NCI-H2196 (cell line): ENCODE results near the gene ARHGEF6.

Experiments
- DNase-seq: peaks from one replicate; lab custom pipeline; 2025; ENCODE audit not compliant: unreplicated experiment; lab: John Stamatoyannopoulos, UW

Gene ARHGEF6

DNA sequence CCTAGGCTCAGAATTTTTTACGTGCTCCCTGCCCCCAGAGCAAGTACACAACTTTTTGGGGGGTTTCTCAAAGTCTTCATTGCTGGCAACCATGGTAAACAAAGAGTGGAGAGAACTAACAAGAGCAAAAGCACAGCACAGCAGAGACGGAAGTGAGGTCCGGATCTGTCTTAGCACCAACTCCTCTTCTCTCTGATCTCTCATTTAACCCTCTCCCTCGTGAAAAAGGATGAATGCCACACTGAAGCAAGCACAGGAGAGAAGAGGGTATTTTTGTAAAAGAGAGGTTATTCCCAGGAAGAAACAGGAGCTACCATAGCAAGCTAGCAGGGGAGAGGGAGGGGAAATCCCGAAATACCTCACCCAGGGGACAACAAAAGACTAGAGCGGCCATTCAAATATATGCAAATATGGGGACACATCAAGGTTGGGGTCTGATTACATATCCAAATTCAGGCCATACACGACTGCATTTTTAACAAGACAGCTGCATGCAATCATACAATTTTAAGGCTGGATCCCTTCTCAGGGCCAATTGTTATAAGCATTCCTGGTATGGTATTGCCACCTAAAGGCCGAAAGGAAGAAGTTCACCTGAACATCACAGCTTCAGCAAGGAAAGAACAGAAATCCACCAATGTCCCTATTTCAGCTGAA, 86.2 kb downstream of the ARHGEF6 start:
- peak; percentile 31 for DNase-seq

DNA sequence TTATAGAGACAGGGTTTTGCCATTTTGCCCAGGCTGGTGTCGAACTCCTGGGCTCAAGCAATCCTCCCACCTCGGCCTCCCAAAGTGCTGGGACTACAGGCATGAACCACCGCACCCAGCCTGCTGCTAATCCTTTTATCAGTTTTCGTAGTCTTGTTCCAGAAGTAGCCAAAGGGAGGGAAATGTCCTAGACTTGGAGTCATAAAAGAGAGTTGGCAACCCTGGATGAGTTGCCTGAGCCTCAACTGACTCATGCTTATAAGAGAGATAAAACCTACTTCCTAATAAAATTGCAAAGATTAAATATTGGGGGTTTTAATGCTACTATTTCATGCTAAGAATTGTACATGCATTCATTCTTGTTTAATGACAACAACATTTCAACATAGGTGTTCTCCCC, 88.5 kb downstream of the ARHGEF6 start:
- DNase-seq = no peak

DNA sequence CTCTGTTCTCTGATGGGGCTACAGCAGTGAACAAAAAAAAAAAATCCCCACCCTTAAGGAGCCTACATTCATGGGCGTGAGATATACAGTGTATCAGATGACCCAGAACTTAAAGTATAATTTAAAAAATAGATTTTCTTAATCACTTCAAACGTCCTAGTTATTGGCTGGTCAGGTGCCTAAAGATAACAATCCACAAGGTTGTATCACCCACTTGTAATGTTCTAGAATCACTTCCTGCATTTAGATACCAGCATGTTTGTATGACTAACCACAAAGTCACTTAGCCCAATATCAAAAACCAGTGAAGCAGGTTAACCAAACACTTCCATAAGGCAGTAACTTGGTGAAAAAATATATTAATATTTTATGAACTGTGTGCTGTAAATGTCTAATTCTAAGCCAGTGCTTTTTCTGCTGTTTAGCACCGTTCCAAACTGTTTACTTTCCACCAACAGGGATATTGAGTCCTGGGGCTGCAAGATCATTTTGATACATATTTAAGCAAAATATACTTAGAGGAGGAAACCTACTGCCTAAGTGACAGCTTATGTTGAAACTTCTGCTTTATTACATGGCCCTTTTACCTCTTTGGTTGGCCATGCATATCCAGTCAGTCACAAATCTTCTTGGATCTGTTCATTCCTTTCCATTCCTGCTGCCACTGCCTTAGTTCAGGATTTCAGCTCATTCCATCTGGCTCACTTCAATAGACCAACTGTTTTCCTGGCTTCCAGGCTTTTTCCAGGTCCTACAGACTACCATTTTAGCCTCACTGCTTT, 89.5 kb downstream of the ARHGEF6 start:
- peak; percentile 0 for DNase-seq

DNA sequence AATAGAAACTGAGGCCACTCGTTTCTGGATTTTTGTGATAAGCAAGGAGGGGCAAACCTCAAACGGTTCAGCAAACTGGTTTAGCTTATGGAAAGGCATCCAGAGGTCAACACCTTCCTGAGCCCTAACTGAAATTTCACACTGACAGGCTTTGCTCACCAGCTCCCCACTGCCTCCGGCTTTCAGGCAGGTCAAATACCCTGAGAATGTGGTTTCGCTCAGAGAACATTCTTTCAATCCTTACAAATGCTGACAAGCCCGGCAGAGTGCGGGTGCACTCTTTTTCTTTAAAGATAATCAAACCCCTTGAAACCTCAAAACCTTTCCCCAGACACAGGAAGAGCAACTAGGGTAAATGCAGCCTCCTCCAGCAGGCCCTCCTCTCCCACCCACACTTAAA, 91.3 kb downstream of the ARHGEF6 start:
- DNase-seq = no peak

DNA sequence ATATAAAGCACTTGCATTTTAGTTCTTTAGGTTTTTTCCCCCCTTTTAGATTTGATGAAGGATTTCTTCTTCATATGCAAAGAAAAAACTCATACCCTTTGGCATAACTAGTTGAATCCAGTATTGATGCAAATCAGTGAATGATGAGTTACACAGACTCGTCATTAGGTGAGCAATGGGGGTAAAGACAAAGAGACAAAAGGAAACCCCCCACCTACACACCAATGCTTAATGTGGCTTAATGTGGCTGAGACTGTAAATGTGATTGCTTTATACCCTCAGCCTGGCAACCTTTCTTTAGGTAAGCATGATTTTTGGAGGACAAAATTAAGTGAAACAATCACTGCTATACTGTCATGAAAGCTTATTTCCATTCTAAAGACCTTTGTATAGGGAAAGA, 93.3 kb downstream of the ARHGEF6 start:
- no peak for DNase-seq

DNA sequence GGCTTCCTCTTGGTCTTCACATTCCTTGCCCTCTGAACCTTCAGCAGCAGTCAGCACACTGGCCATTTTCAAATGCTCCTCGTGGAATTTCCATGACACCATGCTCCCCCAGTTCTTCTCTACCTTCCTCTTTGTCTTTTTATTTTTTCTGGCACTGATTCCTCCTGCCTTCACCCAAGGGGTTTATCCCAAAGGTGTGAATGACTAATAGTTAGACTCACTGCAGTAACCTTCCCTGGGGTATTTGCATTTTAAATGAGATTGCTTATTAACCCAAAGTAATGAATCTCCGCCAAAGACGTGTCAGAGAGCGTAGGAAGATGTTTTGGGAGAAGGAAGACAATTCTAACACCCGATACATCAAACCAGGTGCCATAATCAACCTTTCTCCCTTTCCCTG, 96.6 kb downstream of the ARHGEF6 start:
- no peak for DNase-seq

DNA sequence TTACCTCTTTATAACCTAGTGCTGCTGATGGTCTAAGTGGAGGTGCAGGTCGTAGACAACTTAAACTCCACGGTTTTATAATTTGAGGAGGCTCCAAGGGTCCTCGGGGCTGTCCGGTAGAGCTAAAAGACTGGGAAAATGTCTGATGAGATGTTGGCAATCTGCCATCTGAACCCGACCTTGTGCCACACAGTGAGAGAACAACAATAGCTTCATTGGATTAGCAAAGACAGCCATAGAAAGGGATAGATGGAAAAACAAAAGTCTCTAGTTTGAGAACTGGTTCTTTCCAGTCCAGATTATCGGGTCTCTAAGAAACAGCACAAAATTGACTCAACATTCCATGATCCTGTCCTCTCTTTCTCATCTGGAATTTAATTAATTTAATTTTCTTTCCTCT, 101.2 kb downstream of the ARHGEF6 start:
- no peak for DNase-seq

DNA sequence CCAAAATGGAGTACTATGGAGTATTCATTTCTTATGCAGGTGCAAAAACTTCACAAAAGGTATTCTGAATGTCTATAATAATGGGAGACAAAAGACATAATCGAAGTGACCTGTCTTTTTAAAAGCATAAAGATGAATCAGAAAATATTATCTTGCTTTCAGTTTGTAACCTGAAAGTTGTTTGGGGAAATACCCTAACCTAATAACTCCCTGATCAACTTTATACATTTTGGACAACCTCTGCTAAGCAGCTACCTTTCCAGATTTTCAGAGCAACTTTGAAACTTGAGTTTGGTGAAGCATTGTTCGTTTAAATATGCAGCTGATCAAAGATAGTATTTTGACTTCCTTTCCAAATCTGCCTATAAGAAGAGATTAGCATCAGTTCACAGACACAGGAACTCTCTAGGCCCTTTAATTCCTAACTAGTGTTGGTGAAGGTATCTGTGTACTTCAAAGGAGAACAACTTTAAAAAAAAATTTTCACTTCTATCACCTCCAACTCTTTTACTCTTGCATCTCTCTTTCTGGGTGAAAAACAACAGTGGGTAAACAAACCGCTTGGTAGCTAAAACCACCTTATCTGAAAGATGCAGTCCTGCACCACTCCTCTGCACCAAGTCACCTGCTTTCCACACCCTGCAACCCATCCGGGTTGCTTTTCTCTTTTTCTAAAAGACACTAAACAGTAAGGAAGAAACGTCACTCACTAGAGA, 106.3 kb downstream of the ARHGEF6 start:
- DNase-seq = no peak

DNA sequence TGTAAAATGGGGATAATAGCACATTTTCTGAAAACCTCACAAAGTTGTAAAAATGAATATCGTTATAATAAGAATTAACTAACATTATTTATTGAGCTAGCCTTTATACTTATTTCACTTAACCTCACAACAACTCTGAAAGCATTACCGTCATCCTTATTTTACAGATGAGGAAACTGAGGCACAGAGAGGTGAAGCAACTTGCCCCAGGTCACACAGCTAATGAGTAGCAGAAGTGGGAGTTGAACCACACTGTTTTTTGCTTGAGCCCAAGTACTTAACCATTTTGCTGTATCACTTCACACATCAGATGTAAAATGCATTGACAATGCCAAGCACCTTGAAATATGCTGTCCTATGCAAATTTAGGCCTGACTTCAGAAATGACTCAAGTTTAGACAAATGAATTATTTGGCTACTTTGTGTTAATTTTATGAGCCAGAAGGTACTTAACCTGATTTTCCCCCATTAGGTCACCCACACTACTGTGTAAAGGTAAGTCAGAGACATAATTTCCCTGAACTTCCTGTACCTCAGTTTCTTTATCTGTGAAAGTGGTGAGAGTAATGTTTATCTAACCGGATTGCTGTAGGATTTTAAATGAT, 109.6 kb downstream of the ARHGEF6 start:
- no peak for DNase-seq

DNA sequence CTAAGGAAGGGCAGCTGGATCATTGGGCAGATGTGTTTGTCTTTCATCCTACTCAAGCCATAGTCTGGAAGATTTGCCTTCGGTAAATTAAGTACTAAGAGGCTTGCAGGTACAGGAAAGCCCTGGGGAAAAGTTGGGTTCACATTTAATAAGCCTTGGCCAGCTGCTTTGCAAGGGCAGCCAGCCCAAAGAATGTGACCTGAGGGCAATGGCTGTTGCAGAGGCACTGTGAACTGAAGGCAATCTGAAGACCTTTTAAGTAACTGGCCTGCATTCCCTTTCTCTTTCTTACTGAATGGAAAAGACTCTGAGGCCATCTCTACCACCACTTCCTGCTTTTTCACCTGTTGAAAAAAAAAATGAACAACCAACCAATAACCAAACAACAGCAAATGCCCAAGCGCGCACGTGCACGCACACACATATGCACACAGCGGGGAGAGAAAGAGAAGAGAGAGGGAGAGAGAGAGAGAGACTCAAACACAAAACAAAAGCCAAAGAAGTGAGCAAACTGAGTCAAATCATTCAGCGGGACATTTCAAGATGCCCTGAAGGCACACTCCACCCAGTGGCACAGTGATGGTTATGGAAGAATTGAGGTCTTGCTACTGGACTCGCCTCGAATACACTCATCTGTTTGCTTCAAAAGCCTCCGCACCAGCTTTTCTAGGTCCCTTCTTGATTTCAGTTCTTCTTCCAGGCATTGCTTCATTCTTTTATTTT, 113.1 kb downstream of the ARHGEF6 start:
- DNase-seq = no peak

DNA sequence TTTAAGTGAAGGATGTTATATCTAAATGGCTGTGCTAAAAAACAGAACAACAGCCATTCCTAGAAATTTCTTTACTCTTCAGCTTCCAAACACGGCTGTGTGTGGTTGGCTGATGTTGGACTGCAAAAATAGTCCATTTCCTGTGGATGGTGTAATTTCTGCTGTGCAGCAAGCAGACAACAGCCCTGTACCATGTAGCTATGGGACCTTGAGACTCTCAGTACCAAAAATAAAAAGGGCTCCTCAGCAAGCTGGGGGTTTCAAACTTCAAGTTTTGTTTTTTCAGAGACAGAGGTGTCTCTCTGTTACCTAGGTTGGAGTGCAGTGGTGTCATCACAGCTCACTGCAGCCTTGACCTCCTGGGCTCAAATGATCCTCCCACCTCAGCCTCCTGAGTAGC, 114.6 kb downstream of the ARHGEF6 start:
- no peak for DNase-seq

DNA sequence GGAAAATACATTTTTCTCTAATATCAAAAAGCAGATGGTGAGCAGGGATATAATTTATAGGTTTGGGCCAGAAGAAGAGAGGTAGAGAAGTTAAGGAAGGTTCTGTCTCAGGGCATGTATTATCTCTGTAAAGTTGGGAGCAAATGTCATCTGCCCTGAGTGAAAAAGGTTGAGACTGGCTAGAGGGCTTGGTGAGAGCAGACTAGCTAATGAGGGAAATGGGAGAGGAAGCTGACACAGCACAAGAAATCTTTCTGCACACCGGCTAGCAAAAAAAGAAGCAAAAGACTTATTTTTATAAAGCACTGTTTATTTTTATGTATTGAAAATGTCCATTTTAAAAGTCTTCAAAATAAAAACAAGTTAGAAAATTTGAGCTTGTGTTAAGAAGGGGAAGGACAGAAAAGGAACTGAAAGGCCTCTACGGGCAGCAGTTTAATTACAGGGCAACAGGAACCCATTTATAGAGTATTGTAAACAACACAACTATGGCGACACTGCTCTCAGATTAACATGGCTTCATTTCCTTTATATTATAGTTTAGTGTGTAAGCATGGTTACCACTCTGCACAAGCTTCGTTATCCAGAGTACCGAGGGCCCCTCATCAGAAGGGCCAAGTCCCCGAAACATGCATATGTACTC, 115.4 kb downstream of the ARHGEF6 start:
- DNase-seq = no peak

DNA sequence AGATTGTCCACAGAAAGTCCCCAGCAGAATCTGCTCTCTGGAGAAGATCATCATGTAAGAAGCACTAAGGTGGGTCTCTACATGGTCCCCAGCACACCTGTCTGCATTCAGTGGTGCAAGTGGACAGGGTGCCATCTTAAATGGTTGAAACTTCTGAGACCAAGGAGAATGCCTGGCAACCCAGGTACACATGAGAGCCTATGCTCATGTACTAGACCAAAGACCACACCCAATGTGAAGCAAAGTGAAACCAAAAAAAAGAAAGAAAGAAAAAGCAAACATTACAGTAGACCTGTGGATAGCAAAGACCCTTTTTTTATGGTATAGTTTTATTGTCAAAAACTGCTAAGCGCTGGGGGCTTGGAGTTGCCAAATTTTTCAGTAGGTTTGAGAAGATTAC, 117.8 kb downstream of the ARHGEF6 start:
- no peak for DNase-seq

DNA sequence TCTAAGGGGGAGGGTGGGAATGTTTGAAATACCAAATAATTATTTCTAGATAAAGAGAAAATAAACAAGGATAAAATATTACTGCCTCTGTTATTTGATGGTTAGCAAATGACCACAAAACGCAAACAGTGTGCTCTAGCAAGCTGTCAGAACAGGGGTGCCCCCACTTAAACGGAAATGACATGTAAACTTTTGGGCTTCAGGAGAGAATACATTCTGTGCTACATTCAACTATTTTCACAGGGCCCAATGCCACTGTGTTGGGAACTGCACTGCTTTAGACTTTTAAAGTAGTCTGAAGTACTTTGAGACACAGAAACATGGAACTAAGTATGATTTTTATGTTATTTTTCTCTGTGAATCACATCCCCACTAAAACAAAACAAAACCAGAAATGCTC, 118.6 kb downstream of the ARHGEF6 start:
- DNase-seq = no peak

DNA sequence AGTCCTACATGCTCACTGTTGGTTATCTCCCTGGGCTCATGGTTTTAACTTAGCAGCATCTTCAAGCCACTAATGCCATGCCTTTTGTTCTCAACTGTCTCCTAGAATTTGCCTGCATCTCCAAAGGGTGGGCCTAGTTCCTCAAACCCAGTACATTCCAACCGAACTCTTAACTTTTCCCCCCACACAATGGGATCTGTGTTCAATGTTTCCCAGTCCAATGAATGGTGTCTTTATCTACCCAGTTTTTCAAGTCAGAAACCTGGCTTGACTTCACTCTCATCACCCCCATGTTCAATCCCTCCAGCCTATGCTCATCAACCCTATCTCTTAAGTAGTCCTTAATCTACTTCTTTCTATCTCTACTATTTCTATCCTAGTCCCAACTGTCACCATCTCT, 119.8 kb downstream of the ARHGEF6 start:
- DNase-seq = no peak

DNA sequence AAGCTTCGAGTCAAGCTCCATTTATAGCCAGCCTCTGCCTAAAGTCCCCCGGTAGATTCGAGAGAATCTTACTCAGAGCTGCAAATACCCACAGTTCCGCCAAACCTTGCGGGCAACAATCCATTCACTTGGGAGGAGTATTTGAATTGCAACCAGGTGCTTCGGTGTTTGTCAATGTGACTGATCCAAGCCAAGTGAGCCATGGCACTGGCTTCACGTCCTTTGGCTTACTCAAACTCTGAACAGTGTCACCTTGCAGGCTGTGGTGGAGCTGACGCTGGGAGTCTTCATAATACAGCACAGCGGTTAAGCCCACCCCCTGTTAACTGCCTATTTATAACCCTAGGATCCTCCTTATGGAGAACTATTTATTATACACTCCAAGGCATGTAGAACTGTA, 121.6 kb downstream of the ARHGEF6 start:
- no peak for DNase-seq

DNA sequence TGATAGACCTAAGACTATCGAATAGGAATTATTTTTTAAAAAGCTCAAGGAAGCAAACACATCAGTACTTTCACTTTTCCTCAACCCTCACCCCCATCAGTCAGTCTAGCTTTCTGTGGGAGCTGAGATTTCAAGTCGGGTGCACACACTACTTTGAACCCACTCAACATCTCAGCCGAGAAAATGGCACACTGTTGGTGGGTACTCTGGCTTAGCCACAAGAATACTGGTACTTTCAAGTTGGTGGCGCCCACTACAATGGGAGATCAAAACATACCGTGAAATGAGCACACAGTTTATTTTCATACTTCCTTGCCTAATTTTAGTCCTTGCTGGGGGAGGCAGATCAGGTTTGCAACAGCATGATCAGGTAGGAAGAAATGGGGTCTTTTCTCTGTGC, 122.6 kb downstream of the ARHGEF6 start:
- DNase-seq = no peak

DNA sequence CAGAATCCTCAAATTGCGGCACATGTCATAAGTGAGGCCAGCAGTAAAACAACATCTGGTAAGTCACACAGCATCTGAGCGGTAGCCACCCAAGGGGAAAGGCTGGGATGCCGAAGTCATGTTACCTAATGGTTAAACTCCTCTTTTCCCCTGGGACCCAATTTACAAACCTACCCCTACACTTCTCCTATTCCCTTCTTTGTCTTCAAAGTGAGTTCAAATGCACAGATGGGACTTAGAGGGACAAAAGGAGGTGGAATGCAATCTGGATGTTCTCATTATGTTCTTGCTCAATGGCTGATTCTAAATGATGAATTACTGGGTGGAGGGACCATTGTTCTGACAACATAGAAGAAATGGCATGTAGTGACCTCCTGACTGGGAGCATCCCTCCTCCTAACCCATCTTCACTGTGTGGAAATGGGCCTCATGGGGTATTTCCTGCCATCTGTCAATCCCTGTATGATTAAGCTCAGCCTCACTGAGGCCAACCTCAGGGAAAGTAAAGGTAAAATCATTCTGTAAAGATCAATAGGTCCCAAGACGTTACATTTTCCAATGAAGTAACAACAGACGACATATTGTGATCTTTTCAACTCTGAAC, 124.3 kb downstream of the ARHGEF6 start:
- DNase-seq = no peak

DNA sequence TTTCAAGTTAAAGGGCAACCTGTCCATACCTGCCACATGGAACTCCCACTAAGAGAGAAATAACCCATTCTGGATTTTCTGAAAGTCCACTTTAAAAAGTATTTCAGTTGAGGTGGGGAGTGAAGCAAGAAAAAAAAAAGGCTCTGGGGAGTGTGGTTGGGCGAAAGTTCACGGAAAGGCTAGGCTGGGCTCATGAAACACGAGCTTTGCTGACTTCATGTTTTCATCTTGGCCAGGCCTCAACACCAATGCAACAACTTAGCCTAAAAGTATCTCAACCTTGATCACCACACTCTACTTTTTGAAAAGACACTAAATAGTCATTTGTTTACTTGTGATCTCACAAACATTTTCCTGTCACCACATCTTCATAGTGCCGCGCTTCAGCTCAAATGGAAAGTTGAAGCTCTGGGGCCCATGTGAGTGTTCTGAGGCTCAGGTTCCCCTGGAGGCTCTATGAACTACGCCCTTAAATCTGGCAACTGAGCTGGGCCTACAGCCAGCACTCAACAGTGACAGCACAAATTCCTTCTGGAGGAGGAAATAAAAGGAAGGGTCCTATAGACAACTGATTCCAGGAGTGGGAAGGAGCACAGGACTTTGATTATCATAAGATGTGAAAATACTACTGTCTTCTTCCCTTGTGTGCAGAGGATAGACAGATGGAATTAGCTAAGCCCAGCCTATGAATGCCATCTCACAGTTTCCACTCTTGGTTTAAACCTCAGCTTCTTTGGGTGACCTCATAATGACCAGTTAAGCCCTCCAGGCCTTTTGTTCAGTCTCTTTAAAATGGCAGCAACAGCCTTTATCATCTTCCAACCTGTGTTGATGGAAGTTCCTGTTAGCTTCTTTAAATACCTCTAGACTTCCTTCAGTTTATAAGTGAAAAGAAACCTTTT, 127.7 kb downstream of the ARHGEF6 start:
- DNase-seq = no peak
